HG03439 (cell line): ENCODE measurements around the gene XCL1.
"Not testable (repeated sequence)": the region's sequence is repeated elsewhere in the genome, so short reads cannot be mapped to it uniquely, and the experiment has no call there.

Experiments
- ATAC-seq: cut with Tn5 transposase; IDR thresholded peaks from one replicate; pipeline ENCODE4 v1.9.1; 2021; ENCODE audit warnings: mild to moderate bottlenecking, moderate library complexity; ENCODE audit not compliant: unreplicated experiment

The XCL1 gene, protein sequence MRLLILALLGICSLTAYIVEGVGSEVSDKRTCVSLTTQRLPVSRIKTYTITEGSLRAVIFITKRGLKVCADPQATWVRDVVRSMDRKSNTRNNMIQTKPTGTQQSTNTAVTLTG

DNA sequence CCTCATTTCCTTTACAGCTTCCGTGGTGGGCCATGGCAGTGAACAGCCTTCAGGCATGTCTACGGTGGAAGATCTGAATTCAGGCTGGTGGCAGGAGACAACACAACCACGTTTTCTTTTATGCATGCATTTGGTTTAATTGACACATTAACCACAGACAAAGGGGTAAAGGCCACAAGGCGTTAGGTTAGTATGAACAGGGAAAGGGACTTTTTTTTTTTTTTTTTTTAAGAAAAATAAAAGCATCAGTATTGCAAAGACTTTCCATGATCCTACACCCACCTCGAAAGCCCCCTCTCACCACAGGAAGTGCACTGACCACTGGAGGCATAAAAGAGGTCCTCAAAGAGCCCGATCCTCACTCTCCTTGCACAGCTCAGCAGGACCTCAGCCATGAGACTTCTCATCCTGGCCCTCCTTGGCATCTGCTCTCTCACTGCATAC is at the start of gene XCL1:
TSS of gene XCL1 (plus strand) at position 361 of the 444 bp plus-strand sequence. CDS start at position 394, 33 bp downstream.
- ATAC-seq, result not testable (repeated sequence)

DNA sequence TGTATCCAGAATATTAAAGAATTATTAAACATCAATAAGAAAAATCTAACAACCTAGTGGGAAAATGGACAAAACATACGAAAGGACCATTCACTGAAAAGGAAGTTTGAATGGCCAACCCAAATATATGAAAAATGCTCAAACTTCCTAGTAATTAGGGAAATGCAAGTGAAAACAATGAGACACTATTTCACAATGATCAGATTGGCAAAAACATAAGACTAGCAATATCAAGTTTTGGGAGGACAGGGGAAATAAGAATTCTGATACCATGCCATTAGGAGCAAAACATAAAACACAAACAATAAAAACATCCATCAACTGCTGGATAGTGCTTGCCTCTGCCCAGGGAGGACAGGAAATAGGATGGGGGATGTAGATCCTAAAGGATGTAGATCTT is 46.9 kb upstream of the XCL1 start:
- ATAC-seq, result no peak

DNA sequence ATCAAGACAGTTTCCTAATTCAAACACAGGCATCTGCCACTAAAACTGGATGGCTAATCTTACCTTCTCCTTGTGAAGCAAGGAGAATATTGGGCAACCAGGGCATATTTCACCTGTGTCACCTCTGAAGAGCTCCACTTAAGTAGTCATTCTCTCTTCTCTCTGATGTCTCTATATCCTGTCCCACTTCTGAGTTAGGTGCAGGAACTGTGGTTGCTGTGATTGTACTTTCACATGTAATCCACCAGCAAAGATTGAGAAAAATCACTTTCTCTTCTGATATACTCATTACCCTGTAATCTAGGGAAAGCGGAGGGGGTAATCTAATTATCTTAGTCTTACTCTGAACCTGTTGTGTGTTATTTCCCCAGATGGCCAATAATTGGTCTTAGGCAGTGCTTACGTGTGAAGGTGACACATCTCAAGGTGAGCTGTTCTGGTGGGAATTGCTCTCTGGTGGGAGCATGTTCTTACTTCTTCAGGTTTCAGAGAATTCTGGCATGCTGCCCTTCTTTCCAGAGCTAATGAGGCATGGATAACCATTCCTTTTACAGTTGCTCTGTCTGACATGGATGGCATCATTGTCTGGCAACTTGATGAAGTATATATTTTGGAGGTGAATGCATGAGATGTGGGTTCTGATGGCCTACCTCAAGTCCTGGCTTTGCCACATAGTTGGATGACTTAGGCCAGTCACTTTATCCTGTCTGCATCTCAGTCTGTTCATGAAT is 44.6 kb upstream of the XCL1 start:
- no peak for ATAC-seq

DNA sequence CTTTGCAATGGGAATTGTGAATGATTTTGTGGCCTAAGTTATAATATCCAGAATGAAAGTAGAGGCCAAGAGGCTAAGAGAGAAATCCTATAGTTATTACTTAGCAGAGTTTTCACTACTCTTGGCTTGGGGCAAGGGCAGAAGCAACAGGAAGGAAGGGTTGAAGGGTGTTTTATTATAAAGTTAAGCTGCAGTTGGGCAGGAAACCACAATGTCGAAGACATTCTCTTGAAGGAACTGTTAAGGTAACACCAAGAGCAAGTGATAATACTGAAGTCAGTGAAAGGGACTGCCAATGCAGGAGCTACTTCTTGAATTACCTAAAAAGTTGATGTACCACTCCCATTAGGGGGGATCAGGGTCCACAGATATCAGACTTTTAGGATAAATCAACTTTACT is 40.9 kb upstream of the XCL1 start:
- ATAC-seq, result no peak

DNA sequence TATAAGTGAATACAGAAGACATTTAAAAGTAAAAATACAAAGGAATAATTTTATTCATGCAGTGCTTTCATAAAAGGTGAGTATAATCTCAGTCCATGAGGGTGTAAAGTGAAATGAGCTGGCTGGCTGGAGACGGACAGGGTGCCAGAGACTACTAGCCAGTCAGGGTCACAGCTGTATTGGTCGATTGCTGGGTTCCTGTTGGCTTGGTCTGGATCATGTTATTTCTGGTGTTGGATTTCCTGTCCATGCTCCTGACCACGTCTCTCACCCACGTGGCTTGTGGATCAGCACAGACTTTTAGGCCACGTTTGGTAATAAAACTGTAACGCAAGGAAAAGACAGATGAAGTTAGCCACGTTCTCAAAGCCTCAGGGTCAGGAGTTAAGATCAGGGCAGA is 35.6 kb upstream of the XCL1 start:
- ATAC-seq, result not testable (repeated sequence)

DNA sequence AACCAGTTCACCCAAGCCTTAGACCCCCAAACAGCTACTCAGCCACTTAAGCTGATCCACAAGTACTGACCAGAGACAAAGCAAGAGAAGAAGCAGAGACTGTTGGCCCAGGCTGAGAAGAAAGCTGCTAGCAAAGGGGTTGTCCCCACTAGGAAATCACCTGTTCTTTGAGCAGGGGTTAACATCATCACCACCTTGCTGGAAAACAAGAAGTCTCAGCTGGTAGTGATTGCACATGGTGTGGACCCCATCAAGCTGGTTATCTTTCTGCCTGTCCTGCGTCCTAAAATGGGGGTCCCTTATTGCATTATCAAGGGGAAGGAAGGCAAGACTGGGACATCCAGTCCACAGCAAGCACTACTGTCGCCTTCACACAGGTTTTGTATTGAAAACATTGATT is 33.4 kb upstream of the XCL1 start:
- not testable (repeated sequence) for ATAC-seq

DNA sequence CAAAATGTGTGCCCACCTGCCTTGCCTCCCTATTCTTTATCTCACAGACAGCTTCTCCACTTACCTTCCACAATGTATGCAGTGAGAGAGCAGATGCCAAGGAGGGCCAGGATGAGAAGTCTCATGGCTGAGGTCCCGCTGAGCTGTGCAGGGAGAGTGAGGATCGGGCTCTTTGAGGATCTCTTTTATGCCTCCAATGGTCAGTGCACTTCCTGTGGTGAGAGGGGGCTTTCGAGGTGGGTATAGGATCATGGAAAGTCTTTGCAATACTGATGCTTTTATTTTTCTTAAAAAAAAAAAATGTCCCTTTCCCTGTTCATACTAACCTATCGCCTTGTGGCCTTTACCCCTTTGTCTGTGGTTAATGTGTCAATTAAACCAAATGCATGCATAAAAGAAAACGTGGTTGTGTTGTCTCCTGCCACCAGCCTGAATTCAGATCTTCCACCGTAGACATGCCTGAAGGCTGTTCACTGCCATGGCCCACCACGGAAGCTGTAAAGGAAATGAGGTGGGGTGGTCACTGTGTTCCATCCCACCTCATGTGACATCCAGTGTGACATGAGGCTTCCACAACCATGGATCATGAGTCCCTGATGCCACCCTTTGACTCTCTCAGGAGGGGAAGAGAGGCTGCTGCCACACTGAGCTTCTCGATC is 32.4 kb upstream of the XCL1 start, which contains the start of gene XCL2:
TSS of gene XCL2 (minus strand) at position 158 of the 659 bp plus-strand sequence. CDS start at position 125, 33 bp downstream.
- not testable (repeated sequence) for ATAC-seq

DNA sequence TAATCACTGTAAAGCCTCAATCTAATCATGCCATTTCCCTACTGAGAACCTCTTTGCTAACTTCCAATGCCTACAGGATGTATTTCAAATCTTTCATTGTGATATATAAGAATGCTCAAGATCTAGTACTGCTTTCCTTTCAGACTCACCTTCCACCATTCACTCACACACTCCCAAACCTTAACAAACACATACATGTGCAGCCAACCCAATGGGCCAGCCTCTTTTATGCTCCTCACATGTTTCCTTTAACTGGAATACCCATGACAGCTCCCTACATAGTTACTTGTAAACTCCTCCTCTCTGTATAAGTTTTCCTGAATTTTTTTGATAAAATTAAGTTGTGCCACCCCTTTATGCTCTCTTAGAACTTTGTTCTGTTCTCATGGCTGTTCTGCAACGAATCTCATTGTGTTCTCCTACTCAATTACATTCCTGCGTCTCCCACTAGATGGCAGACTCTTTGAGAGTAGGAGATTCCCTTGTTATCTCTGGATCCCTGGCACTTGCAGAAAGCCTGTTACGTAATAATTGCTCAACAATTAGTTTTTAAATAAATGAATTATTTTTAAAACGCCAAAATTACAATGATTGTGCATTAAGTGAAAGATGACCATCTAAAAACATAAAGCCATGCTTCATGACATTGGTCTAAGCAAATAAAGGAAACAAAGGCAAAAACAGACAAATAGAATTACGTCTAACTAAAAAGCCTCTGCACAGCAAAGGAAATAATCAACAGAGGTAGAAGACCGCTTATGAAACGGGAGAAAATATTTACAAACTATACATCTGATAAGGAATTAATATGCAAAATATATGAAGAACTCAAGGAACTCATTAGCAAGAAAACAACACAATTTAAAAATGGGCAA is 30.5 kb upstream of the XCL1 start:
- ATAC-seq, result not testable (repeated sequence)

DNA sequence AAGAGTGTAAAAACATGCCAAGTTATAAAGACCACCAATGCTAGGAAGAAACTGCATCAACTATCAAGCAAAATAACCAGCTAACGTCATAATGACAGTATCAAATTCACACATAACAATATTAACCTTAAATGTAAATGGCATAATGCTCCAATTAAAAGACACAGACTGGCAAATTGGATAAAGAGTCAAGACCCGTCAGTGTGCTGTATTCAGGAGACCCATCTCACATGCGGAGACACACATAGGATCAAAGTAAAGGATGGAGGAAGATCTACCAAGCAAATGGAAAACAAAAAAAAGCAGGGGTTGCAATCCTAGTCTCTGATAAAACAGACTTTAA is 29.9 kb upstream of the XCL1 start:
- ATAC-seq, result not testable (repeated sequence)

DNA sequence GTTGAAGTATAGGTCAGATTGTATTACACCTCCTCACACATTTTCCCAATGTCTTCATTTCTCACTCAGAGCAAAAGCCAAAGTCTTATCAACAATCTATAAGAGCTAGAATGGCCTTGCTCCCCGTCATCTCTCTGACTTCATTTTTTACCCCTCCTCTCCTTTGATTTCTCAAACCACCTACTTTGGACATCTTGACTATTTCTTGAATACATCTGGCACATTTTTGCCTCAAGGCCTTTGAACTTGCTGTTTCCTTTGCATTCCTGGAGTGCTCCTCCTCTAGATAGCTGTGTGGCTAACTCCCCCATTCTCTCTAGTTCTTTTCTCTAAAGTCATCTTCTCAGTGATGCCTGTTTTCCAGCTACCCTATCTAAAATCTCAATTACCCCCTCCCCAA is 25.4 kb upstream of the XCL1 start:
- ATAC-seq, result no peak

DNA sequence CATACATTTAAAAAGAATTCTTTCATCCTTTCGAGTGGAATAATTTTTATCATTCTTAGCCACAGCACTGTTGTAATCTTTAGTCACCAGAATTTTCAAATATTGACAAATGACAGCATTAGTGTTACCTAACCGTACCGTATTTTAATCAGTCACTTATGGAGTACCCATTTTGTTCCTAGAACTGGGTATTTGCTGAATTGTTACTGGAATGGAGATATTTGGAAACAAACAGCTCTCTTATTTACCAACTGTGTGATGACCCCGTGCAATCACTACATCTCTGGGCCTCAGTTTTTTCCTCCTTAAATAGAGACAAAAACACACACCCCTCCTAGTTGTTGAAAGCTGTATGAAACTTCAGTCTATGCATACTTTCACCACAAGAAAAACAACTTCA is 24.7 kb upstream of the XCL1 start:
- ATAC-seq, result no peak

DNA sequence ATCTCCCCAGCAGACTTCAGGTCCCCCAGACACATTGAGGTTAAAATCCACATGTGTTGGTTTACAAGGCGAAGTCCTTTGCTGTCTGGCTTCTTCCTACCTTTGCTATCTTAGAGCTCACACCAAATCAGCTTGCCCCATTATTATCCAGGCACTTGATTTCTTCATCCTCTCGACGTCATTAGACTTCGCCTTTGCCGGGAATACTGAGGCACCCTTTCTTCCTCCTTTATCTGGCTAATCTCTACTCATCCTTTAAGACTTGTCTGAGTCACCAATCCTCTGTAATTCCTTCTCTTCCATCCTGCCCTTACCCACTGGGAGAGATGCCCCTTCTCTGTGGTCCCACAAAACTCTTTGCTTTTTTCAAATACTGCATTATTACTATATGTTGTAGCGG is 23.4 kb upstream of the XCL1 start:
- ATAC-seq, result no peak

DNA sequence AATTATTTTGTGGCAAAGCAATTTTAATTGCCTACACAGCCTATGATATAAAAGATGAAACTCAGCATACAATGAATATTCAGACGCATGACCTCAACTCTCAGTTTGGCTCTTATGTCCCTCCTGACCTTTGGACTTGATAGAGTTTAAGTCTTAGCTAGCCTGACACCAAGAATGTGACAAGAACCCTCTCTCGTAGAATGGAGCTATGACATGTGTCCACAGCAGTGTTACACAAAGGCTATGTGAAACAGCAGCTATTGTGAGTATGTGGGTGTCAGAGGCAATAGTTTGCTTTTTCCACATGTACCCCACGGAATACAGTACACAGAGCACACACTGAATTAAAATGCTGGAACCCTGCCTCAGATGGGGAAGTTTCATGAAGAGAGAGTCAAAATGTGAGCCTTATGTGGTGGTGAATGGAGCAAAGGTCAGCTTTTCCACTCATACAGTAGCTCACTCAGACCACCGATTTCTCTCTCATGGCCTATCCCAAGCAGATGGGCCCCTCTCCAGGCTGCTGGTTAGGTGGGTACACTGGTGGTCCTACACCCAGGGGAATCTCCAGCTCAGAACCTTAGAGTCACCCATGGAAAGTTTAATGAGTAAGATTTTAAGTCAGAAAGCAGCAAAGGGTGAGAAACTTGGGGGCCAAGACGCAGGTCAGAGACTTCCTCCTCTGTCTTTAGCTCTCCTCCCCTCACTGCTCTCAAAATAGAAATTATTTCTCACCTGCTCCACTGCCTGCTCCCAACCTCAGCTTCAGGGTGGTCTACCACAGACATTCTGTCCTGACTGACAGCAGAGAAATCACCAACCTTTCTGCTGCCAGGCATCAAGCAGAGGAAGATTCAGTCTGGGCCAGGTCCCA is 22.5 kb upstream of the XCL1 start:
- no peak for ATAC-seq

DNA sequence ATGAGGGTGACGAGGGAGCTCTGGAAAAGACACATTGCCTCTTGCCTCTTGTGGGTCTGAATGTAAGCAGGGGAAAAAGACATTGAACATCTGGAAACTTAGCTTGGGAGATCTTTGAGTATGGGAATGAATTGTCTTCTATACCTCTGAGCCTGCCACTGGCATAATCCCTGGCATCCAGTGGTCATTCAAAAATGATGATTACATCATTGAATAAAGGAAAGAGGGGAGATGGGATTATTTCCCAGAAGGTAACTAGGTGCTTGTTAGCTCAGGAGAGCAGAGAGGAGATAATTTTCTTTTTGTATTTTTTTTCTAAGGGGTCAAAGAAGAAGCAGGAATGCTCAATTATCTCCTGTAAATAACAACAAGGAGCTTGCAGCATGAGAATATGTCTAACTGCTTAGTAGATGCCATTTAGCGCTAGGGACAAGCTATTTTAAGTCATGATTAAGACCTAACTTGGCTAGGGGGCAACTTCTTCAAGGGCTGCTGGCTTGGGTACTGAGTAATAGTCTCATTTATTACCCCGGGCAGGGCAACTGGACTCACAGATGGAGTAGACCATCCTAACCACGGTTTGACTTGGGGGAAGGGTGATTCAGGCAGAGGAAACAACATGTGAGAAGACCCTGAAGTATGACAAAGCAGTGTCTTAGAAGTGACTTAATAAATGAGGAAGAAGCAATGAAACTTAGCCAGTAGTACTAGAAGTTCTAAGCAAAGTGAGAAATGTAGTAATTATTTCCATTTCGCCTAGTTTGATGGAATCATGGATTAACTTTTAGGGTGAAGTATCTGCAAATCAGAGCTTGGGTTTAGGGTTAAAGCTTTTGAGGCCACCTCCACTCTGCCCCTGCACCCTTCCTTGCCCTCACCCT is 21.6 kb upstream of the XCL1 start:
- no peak for ATAC-seq

DNA sequence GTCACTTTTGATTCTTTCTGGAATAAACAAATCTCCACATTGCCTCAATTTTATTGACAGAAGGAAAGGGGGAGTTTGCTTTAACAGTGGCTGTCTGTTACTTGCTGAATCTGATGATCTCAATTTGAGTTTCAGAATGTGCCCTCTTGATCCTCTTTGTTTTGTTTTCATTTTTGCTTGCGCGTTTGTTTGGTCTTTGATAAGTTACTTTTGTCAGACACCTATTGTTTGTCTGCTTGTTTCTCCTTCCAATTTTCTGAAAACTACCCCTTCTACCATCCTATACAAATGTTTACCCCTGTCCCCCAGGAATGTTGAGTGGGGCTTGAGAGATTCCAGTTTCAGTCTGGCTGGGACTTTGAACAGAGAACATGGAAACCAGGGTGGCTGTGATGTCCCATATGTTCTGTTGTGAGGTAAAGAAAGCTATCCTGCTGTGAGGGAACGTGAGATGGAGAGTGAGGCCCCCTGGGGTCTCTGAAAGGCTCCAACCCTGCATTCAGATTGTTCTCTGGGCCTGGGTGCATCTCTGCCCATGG is 20.8 kb upstream of the XCL1 start:
- ATAC-seq, result no peak

DNA sequence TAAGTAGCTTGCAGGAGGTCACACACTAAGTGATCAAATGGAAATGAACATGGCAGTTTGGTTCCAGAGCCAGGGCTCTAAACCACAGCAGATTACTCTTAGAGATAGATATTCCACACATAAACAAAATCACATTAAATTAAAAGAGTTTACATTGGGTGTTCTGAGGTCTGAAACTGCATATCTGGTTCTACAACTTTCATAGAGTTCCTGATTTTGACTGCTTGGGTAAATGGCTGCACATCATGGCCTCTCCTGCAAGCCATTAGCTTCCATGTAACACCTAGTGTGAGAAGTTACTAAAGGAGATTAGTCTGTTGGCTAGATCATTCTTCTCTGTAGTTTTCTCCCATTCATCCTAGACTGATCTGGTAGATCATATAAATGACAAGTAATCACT is 19.8 kb upstream of the XCL1 start:
- no peak for ATAC-seq

DNA sequence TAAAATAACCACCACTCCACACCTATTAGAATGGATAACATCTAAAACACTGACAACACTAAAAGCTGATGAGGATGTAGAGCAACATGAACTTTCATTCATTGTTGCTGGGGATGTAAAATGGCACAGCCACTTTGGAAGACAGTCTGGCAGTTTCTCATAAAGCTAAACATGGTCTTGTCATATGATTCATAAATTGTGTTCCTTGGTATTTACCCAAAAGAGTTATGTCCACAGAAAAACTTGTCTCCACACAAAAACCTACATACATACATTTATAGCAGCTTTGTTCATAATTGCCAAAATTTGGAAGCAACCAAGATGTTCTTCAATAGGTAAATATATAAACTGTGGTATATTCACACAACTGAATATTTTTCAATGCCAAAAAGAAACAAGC is 16.0 kb upstream of the XCL1 start:
- no peak for ATAC-seq

DNA sequence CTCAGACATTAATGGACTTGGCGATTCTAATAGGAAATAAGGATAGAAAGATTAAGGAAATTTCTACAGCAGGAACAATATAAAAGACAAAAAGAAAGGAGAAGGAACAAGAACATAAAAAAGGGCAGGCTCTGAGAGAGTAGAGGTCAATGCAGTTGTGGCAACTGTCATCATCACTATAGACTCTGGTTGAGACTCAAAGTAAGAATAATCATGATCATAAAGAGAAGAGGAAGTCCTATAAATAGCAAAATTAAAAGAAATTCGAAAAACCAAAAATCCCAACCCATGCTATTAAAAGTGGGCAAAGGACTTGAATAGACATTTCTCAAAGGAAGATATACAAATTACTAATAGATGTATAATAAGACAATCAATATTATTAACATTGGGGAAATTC is 14.4 kb upstream of the XCL1 start:
- ATAC-seq, result no peak

DNA sequence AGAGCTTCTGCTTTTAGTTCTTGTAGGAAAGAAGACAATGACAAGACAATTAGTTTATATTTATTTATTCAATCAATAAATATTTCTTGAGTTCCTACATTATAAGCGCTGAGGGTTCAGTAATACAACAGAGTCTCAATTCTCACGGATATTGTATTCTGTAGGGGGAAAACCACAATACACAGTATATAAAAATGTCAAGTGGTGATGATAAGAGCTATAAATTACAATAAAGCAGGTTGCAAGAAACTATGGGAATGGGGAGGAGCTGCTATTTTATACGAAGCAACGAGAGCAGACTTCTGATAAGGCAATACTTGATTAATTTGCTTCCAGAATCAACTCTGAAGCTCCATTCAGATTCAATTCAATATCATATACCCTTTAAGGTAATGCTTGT is 10.6 kb upstream of the XCL1 start:
- ATAC-seq, result no peak
